Muscle layer of colon (tissue), 2 donors: ENCODE results near the gene SIGLEC6.

Experiments used
- H3K27ac ChIP-seq: one replicate; pipeline ENCODE4 v1.7.0; 2013; ENCODE audit warnings: low read depth, mild to moderate bottlenecking, low read length, moderate library complexity
- H3K27me3 ChIP-seq, 2 donors: one replicate each; pipeline ENCODE4 v1.7.0; 2013; ENCODE audit warnings: low read length in 2 of 2, mild to moderate bottlenecking in 2 of 2; ENCODE audit not compliant: insufficient read depth in 2 of 2, control insufficient read depth in 1 of 2
- H3K36me3 ChIP-seq: one replicate; pipeline ENCODE4 v1.7.0; 2013; ENCODE audit warnings: mild to moderate bottlenecking, low read length; ENCODE audit not compliant: insufficient read depth
- H3K4me1 ChIP-seq: one replicate; pipeline ENCODE4 v1.7.0; 2013; ENCODE audit warnings: mild to moderate bottlenecking, low read length; ENCODE audit not compliant: insufficient read depth
- H3K4me3 ChIP-seq, 2 donors: one replicate each; pipeline ENCODE4 v1.7.0; 2013; ENCODE audit warnings: low read length in 2 of 2, low read depth in 1 of 2, mild to moderate bottlenecking in 1 of 2, moderate library complexity in 1 of 2
- H3K9ac ChIP-seq: one replicate; pipeline ENCODE4 v1.7.0; 2013; ENCODE audit warnings: low read length
- H3K9me3 ChIP-seq: one replicate; pipeline ENCODE4 v1.7.0; 2013; ENCODE audit warnings: mild to moderate bottlenecking, low read length
- donor health status: abdominal sarcoma.
- donor health status: Adenocarcinoma of cecum.

Gene SIGLEC6

DNA sequence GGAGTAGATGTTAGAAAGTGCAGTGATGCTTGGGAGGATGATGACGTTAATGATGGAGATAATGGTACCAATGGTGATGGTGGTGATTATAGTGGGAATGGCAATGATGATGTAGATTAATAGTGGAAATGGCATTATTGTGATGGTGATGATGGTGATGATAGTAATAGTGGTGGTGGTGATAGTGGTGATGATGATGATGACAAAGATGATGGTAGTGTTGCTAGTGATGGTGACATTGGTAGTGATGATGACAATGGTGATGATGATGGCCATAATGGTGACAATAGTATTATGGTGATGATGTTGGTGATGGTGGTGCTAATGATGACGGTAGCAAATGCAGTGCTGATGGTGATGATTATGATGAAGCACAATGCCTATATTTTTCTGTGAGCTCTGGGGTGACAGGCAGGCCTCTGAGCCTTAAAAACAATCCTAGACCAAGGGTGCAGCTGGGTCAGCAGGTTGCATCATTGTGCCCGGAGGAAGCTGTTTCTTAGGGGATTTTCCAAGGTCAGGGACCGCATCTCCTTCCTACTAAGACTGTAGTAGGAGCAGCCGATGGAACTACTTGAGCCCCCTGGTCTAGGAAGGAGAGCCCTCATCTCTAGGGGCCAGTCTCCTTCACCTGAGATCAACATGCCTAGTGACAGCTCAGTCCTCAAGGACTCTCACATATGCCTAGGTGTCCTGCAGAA lies 45.4 kb downstream of the SIGLEC6 start:
- H3K4me1 ChIP-seq: no peaks in the 10 kb centered on the region
- H3K9ac ChIP-seq: no peak overlapping the region
- no peak overlapping the region for H3K4me3 ChIP-seq
- H3K9me3 ChIP-seq: no peaks in the 10 kb centered on the region
- H3K27me3 ChIP-seq: no peaks in the 10 kb centered on the region
- no peak overlapping the region for H3K27ac ChIP-seq
- no peaks in the 10 kb centered on the region for H3K36me3 ChIP-seq

- no peaks in the 10 kb centered on the region for H3K4me1 ChIP-seq
- H3K36me3 ChIP-seq: no peaks in the 10 kb centered on the region
- no peak overlapping the region for H3K9ac ChIP-seq
- no peak overlapping the region for H3K4me3 ChIP-seq
- H3K27ac ChIP-seq: no peak overlapping the region
- no peaks in the 10 kb centered on the region for H3K9me3 ChIP-seq
- H3K27me3 ChIP-seq: peaks cover 6 to 13% of the 10 kb centered on the region in 2 donors
Measured at GRCh38 chr19:51480590-51480989, 50.9 kb downstream of the SIGLEC6 start.

DNA sequence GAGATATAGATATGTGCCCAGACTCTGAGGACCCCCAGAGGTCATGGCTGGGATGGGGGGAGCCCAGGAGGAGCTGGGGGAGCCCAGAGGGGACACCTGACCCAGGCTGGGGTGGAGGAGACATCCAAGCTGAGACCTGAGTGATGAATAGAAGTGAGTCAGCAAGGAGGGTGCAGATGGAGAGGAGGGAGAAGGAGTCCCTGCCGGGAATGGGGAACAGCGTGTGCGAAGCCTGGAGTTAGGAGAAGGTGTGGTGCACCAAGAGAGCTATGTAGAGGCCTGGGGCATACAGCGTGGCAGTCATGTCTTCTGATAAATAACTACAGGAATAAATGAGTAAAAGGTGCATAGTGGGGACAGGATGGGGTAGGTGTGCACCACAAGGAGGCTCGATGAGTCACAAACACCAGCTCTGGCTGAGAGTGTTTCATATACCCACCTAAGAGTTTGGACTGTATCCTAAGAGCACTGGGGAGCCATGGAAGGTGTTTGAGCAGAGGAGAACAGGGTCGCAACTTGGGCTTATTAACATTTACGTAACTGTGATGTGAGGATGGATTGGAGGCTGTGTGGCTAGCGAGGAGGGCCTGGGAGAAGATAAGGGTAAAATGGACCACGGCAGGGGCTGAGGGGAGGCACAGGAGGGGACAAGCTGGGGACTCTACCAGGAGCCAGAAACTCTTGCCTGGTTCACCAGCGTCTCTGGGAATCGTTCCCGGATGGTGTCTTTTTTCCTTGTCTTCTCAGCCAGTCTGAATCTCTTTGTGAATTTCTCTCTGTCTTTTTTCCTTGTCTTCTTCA lies 51.7 kb downstream of the SIGLEC6 start:
- no peaks in the 10 kb centered on the region for H3K9me3 ChIP-seq
- no peak overlapping the region for H3K9ac ChIP-seq
- H3K4me3 ChIP-seq: no peak overlapping the region
- H3K27ac ChIP-seq: no peak overlapping the region
- H3K36me3 ChIP-seq: no peaks in the 10 kb centered on the region
- peaks cover 6 to 13% of the 10 kb centered on the region in 2 donors for H3K27me3 ChIP-seq
- no peaks in the 10 kb centered on the region for H3K4me1 ChIP-seq

DNA sequence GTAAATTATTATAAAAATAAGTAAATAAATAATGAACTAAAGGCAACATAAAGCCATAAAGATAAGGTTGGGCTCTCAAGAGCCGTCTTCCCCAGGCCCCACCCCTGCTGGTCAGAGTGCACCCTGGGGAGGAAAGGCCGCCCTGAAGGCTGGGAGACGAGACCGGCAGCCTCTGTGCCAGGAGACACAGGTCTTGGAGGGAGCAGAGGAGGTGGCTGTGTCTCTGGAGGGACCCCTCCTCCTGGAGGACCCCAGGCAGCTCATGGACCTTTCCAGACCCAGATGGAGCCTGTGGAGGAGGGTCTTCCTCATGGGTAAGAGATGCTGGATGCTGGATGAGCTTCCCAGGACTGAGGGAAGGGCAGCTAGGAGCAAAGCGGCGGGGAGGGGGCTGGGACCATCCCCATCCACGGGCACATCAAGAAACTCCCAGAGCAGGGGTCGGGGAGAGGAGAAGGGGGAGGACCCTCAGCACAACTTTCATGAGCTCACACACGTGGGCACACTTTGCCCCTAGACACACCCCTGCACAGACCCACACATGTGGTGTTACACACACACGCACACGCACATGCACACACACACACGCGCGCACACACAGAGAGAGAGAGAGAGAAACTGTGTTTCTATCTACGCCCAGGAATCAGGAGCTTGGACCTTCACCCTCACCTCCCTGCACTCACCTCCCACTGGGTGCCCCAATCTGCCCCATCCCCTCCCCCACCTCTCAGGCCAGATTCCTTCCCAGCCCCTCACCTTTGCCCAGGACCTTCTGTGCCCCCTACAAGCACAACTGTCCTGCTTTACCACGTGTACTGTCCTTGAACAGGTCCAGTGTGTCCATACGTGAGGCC lies 52.9 kb downstream of the SIGLEC6 start, which contains the start of gene CEACAM18:
TSS of gene CEACAM18 (plus strand) at position 159 of the 854 bp plus-strand sequence.
- no peak within 1 kb of the TSS for H3K4me3 ChIP-seq
- no peak within 1 kb of the TSS for H3K27ac ChIP-seq
- H3K9ac ChIP-seq: no peak within 1 kb of the TSS
- H3K4me1 ChIP-seq: no peaks in the 10 kb centered on the region
- no peaks in the 10 kb centered on the region for H3K9me3 ChIP-seq
- peaks cover 6 to 14% of the 10 kb centered on the region in 2 donors for H3K27me3 ChIP-seq
- no peaks in the 10 kb centered on the region for H3K36me3 ChIP-seq

DNA sequence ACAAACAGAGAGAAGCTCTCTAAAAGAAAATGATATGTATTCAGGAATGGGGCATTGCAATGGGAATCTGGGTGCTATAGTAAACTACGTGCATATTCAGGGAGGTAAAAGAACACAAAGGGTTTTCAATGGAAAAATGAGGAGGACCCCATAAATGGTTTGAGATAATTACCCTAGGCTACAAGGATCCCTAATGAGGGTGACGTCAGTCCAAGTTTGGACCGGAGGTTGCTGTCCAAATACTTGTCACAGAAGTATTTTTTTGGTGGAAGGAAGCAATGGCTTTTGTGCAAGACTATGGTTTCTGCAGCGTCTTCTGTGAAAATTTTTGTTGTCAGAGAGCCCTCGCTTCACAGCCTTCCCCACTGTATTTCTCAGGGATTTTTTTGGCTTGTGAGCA lies 54.1 kb downstream of the SIGLEC6 start:
- Histone ChIP-seq H3K9me3 (no peaks in the 10 kb centered on the region), H3K4me3 (no peak overlapping the region), H3K4me1 (no peaks in the 10 kb centered on the region), H3K27ac (no peak overlapping the region), H3K27me3 (peaks cover 6 to 19% of the 10 kb centered on the region in 2 donors), H3K36me3 (no peaks in the 10 kb centered on the region), H3K9ac (no peak overlapping the region)

GRCh38 chr19:51476164-51476563 lies 55.3 kb downstream of the SIGLEC6 start:
- H3K27ac ChIP-seq: no peak overlapping the region
- no peaks in the 10 kb centered on the region for H3K4me1 ChIP-seq
- H3K9ac ChIP-seq: no peak overlapping the region
- no peak overlapping the region for H3K4me3 ChIP-seq
- H3K9me3 ChIP-seq: no peaks in the 10 kb centered on the region
- no peaks in the 10 kb centered on the region for H3K36me3 ChIP-seq
- peaks cover 6 to 19% of the 10 kb centered on the region in 2 donors for H3K27me3 ChIP-seq

- no peak overlapping the region for H3K9ac ChIP-seq
- H3K4me1 ChIP-seq: no peaks in the 10 kb centered on the region
- no peak overlapping the region for H3K4me3 ChIP-seq
- no peaks in the 10 kb centered on the region for H3K36me3 ChIP-seq
- peaks cover 0 to 11% of the 10 kb centered on the region in 2 donors for H3K27me3 ChIP-seq
- no peaks in the 10 kb centered on the region for H3K9me3 ChIP-seq
- H3K27ac ChIP-seq: no peak overlapping the region
Measured at GRCh38 chr19:51473009-51473707, 58.3 kb downstream of the SIGLEC6 start.

DNA sequence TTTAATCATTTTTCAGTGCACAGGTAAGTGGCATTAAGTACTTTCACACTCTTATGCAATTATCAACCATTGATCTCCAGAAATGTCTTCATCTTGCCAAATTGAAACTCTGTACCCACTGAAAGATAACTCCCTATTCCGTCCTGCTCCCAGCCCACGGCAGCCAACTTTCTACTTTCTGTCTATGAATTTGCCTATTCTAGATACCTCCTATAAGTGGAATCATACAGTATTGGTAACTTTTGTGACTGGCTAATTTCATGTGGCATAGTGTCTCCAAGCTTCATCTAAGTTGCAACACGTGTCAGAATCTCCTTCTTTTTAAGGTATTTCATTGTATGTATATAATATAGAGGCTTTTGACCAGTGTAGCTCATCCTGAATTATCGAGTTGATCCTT lies 58.9 kb downstream of the SIGLEC6 start:
- no peak overlapping the region for H3K9ac ChIP-seq
- H3K27ac ChIP-seq: no peak overlapping the region

GRCh38 chr19:51471527-51471926 lies 59.9 kb downstream of the SIGLEC6 start:
- Histone ChIP-seq H3K4me1 (no peaks in the 10 kb centered on the region), H3K9ac (no peak overlapping the region), H3K27ac (no peak overlapping the region), H3K27me3 (peaks cover 0 to 11% of the 10 kb centered on the region in 2 donors), H3K9me3 (no peaks in the 10 kb centered on the region), H3K36me3 (no peaks in the 10 kb centered on the region), H3K4me3 (no peak overlapping the region)

More for the DNA sequence above, 58.9 kb downstream of the SIGLEC6 start:
- Histone ChIP-seq H3K9me3 (no peaks in the 10 kb centered on the region), H3K36me3 (no peaks in the 10 kb centered on the region), H3K4me1 (no peaks in the 10 kb centered on the region), H3K27me3 (peaks cover 0 to 11% of the 10 kb centered on the region in 2 donors), H3K4me3 (no peak overlapping the region)

GRCh38 chr19:51470966-51471365 lies 60.5 kb downstream of the SIGLEC6 start:
- H3K4me3 ChIP-seq: no peak overlapping the region
- no peaks in the 10 kb centered on the region for H3K9me3 ChIP-seq

More at GRCh38 chr19:51470966-51471365, 60.5 kb downstream of the SIGLEC6 start:
- Histone ChIP-seq H3K27me3 (peaks cover 0 to 11% of the 10 kb centered on the region in 2 donors), H3K4me1 (no peaks in the 10 kb centered on the region), H3K9ac (no peak overlapping the region), H3K27ac (no peak overlapping the region), H3K36me3 (no peaks in the 10 kb centered on the region)
